Stomach (tissue), 4 donors: ENCODE measurements around the gene PRR23A.

Experiments
- CTCF ChIP-seq, 7 experiments: fragments of 450-650 bp in 4 of 7; fragments of 200-600 bp in 3 of 7; sonication (generic) in 3 of 7; IDR thresholded peaks; one replicate each; pipeline ENCODE4 v1.5.1; 2016 to 2019; ENCODE audit warnings: antibody characterized with exemption in 7 of 7, control low read depth in 2 of 7, mild to moderate bottlenecking in 1 of 7
- EP300 ChIP-seq: sonication (generic); formaldehyde crosslinking; IDR thresholded peaks from one replicate; pipeline ENCODE4 v1.6.1; 2017; ENCODE audit warnings: antibody characterized with exemption
- POLR2A ChIP-seq, 4 donors: fragments of 450-650 bp; IDR thresholded peaks; one replicate each; pipeline ENCODE4 v1.6.1; 2016; ENCODE audit warnings: antibody characterized with exemption in 4 of 4, control low read depth in 2 of 4, mild to moderate bottlenecking in 1 of 4, moderate library complexity in 1 of 4
- POLR2AphosphoS5 ChIP-seq, 3 donors: sonication (generic); formaldehyde crosslinking; IDR thresholded peaks; one replicate each; pipeline ENCODE4 v1.6.1; 2016; ENCODE audit warnings: antibody characterized with exemption in 3 of 3

- no peak for TF ChIP-seq CTCF (IDR thresholded peaks at IDR 0.05)
- TF ChIP-seq EP300: no peak
- TF ChIP-seq POLR2AphosphoS5 (IDR thresholded peaks at IDR 0.05): no peak
- TF ChIP-seq POLR2A (IDR thresholded peaks at IDR 0.05): no peak
Measured at GRCh38 chr3:138974462-138974861, 31.6 kb downstream of the PRR23A start.
